Measurements from ENCODE around the gene GJC2. TPM values are rescaled to one million over a fixed set of nuclear protein-coding genes. Genes with fewer than 3 reads are reported as not detected.

Gene GJC2
- total and polyA plus RNA-seq, 10 of the 15 experiments (the other 5 are each of a cell fraction or from before 2014, with no cell fraction given): 0.04 to 0.44 (median 0.07) TPM; not detected in 4

DNA sequence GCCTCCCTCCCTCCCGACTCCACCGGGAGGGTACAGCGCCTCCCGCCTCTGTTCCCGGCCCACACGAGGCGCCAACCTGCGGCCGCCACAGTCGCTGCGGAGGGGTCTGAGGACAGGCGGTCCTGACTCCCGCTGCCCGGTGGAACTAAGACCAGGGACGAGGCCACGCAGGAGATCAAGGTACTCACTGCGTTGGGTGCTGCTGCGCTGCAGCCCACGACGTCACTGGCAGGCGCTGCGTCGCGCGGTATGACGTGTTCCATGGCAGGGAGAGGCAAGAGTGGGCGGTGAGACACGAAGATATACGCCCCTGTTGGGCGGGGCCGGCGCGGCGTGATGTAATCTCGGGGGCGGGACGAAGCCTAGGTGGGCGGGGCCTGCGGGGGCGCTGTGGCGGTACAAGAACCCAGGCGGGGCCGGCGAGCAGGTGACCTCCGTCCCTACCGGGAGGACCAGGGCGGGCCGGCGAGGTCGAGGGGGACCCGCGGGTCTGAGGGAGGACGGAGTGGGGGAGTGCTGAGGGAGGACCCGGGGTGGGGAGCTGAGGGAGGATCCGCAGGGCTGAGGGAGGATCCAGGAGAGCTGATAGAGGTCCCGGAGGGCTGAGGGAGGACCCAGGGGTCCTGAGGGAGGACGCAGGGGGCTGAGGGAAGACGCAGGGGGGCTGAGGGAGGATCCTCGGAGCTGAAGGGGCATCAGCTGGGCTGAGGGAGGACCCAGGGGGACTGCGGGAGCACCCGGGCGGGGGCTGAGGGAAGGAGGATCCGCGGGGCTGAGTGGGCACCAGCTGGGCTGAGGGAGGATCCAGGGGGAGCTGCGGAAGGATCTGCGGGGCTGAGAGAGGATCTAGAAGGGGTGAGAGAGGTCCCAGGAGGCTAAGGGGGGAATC, 40.4 kb upstream of the GJC2 start, which contains the start of gene MRPL55 (continued):
- TF ChIP-seq, protein P1, sequence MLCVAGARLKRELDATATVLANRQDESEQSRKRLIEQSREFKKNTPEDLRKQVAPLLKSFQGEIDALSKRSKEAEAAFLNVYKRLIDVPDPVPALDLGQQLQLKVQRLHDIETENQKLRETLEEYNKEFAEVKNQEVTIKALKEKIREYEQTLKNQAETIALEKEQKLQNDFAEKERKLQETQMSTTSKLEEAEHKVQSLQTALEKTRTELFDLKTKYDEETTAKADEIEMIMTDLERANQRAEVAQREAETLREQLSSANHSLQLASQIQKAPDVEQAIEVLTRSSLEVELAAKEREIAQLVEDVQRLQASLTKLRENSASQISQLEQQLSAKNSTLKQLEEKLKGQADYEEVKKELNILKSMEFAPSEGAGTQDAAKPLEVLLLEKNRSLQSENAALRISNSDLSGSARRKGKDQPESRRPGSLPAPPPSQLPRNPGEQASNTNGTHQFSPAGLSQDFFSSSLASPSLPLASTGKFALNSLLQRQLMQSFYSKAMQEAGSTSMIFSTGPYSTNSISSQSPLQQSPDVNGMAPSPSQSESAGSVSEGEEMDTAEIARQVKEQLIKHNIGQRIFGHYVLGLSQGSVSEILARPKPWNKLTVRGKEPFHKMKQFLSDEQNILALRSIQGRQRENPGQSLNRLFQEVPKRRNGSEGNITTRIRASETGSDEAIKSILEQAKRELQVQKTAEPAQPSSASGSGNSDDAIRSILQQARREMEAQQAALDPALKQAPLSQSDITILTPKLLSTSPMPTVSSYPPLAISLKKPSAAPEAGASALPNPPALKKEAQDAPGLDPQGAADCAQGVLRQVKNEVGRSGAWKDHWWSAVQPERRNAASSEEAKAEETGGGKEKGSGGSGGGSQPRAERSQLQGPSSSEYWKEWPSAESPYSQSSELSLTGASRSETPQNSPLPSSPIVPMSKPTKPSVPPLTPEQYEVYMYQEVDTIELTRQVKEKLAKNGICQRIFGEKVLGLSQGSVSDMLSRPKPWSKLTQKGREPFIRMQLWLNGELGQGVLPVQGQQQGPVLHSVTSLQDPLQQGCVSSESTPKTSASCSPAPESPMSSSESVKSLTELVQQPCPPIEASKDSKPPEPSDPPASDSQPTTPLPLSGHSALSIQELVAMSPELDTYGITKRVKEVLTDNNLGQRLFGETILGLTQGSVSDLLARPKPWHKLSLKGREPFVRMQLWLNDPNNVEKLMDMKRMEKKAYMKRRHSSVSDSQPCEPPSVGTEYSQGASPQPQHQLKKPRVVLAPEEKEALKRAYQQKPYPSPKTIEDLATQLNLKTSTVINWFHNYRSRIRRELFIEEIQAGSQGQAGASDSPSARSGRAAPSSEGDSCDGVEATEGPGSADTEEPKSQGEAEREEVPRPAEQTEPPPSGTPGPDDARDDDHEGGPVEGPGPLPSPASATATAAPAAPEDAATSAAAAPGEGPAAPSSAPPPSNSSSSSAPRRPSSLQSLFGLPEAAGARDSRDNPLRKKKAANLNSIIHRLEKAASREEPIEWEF (IDR thresholded peaks at IDR 0.05; ENCODE audit: insufficient replicate concordance, low read depth, low read length): no peak
- TF ChIP-seq, protein P2, sequence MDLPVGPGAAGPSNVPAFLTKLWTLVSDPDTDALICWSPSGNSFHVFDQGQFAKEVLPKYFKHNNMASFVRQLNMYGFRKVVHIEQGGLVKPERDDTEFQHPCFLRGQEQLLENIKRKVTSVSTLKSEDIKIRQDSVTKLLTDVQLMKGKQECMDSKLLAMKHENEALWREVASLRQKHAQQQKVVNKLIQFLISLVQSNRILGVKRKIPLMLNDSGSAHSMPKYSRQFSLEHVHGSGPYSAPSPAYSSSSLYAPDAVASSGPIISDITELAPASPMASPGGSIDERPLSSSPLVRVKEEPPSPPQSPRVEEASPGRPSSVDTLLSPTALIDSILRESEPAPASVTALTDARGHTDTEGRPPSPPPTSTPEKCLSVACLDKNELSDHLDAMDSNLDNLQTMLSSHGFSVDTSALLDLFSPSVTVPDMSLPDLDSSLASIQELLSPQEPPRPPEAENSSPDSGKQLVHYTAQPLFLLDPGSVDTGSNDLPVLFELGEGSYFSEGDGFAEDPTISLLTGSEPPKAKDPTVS (IDR thresholded peaks at IDR 0.05; ENCODE audit: low read depth, low read length): peak; percentile 21; the same call in 1 of the 2 replicates
- no peak for TF ChIP-seq NFYA (IDR thresholded peaks at IDR 0.05; ENCODE audit: borderline replicate concordance, low read depth, low read length)
- TF ChIP-seq TCF12 (IDR thresholded peaks at IDR 0.05; ENCODE audit: low read depth, low read length): no peak
- TF ChIP-seq, protein P3, sequence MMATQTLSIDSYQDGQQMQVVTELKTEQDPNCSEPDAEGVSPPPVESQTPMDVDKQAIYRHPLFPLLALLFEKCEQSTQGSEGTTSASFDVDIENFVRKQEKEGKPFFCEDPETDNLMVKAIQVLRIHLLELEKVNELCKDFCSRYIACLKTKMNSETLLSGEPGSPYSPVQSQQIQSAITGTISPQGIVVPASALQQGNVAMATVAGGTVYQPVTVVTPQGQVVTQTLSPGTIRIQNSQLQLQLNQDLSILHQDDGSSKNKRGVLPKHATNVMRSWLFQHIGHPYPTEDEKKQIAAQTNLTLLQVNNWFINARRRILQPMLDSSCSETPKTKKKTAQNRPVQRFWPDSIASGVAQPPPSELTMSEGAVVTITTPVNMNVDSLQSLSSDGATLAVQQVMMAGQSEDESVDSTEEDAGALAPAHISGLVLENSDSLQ (IDR thresholded peaks at IDR 0.05): no peak
- peak; percentile 86 for TF ChIP-seq MXI1 (IDR thresholded peaks at IDR 0.05; ENCODE audit: low read depth, low read length)
- TF ChIP-seq CEBPB (IDR thresholded peaks at IDR 0.05; ENCODE audit: borderline replicate concordance in 1 of 2, low read depth in 2 of 2, low read length in 2 of 2): no peak
- TF ChIP-seq MTA3 (IDR thresholded peaks at IDR 0.05; ENCODE audit: borderline replicate concordance, low read length): no peak
- peak; percentile 60; the same call in 1 of the 2 replicates for TF ChIP-seq SMARCA5 (IDR thresholded peaks at IDR 0.05)
- TF ChIP-seq ZNF384 (IDR thresholded peaks at IDR 0.05; ENCODE audit: borderline replicate concordance, low read depth, low read length): no peak
- no peak for TF ChIP-seq RAD21 (IDR thresholded peaks at IDR 0.05; ENCODE audit: insufficient read depth, low read depth, low read length)
- TF ChIP-seq SUPT20H (IDR thresholded peaks at IDR 0.05; ENCODE audit: borderline replicate concordance, control insufficient read depth, low read depth, low read length): no peak
- TF ChIP-seq BCL11A (IDR thresholded peaks at IDR 0.05; ENCODE audit: low read depth, low read length): no peak
- TF ChIP-seq EZH2 (IDR thresholded peaks at IDR 0.05; ENCODE audit: borderline replicate concordance, control insufficient read depth, low read depth, low read length): no peak
- TF ChIP-seq, protein P4, sequence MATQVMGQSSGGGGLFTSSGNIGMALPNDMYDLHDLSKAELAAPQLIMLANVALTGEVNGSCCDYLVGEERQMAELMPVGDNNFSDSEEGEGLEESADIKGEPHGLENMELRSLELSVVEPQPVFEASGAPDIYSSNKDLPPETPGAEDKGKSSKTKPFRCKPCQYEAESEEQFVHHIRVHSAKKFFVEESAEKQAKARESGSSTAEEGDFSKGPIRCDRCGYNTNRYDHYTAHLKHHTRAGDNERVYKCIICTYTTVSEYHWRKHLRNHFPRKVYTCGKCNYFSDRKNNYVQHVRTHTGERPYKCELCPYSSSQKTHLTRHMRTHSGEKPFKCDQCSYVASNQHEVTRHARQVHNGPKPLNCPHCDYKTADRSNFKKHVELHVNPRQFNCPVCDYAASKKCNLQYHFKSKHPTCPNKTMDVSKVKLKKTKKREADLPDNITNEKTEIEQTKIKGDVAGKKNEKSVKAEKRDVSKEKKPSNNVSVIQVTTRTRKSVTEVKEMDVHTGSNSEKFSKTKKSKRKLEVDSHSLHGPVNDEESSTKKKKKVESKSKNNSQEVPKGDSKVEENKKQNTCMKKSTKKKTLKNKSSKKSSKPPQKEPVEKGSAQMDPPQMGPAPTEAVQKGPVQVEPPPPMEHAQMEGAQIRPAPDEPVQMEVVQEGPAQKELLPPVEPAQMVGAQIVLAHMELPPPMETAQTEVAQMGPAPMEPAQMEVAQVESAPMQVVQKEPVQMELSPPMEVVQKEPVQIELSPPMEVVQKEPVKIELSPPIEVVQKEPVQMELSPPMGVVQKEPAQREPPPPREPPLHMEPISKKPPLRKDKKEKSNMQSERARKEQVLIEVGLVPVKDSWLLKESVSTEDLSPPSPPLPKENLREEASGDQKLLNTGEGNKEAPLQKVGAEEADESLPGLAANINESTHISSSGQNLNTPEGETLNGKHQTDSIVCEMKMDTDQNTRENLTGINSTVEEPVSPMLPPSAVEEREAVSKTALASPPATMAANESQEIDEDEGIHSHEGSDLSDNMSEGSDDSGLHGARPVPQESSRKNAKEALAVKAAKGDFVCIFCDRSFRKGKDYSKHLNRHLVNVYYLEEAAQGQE (IDR thresholded peaks at IDR 0.05; ENCODE audit: low read depth, low read length): no peak
- TF ChIP-seq EP300 (IDR thresholded peaks at IDR 0.05; ENCODE audit: borderline replicate concordance in 1 of 2, control insufficient read depth in 1 of 2, low read depth in 2 of 2, low read length in 2 of 2): no peak
